DND-41 (cell line): ENCODE results near the gene TYW5.

Experiments used
- EZH2 ChIP-seq: IDR thresholded peaks from 3 replicates; pipeline ENCODE4 v1.6.1; 2012; ENCODE audit warnings: borderline replicate concordance, low read depth, mild to moderate bottlenecking, moderate library complexity, low read length, inconsistent platforms; ENCODE audit not compliant: severe bottlenecking
- TF ChIP-seq, protein P1 (sequence below): IDR thresholded peaks from 2 replicates; pipeline ENCODE4 v1.5.1; 2012; ENCODE audit warnings: borderline replicate concordance, low read length, moderate library complexity, mild to moderate bottlenecking; ENCODE audit not compliant: poor library complexity, severe bottlenecking; ENCODE audit errors: extremely low read depth

DNA sequence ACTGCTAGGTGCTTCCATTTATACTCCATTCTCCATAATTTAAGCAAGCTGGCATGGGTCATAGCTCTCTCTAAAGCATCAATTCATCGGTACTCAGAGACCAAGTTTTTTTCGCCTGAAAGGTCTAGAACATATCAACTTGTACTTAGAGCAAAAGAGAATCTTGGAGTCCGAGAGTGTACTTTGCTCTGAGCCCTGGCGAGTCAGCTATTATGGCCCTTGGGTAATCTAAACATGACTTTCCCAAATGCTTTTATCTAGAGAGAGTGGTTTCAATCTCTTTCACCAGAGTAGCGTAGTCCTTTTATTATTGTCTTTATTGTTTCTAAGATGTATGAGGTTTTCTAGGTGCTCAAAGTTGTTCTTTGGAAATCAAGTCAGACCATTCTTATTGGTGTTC is 34.5 kb upstream of the TYW5 start:
- TF ChIP-seq, protein P1, sequence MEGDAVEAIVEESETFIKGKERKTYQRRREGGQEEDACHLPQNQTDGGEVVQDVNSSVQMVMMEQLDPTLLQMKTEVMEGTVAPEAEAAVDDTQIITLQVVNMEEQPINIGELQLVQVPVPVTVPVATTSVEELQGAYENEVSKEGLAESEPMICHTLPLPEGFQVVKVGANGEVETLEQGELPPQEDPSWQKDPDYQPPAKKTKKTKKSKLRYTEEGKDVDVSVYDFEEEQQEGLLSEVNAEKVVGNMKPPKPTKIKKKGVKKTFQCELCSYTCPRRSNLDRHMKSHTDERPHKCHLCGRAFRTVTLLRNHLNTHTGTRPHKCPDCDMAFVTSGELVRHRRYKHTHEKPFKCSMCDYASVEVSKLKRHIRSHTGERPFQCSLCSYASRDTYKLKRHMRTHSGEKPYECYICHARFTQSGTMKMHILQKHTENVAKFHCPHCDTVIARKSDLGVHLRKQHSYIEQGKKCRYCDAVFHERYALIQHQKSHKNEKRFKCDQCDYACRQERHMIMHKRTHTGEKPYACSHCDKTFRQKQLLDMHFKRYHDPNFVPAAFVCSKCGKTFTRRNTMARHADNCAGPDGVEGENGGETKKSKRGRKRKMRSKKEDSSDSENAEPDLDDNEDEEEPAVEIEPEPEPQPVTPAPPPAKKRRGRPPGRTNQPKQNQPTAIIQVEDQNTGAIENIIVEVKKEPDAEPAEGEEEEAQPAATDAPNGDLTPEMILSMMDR: no peak
- no peak for TF ChIP-seq EZH2
